Iris pigment epithelial cell (primary cell): Measurements from ENCODE around the gene CCNYL1.
"Not testable (repeated sequence)": the region's sequence is repeated elsewhere in the genome, so short reads cannot be mapped to it uniquely, and the experiment has no call there.

Experiments used
- DNase-seq: peaks from one replicate; pipeline ENCODE4 v3.0.0-alpha.2; 2011; ENCODE audit warnings: low read depth

CCNYL1 gene

GRCh38 chr2:207710814-207711740 lies at the start of gene CCNYL1:
Gene CCNYL1, plus strand, starts transcription at chr2:207711640. Its CDS starts 257 bp downstream, at chr2:207711897.
- peak; percentile 100 for DNase-seq

GRCh38 chr2:207662203-207662602 lies 49.2 kb upstream of the CCNYL1 start:
- DNase-seq: no peak

GRCh38 chr2:207663870-207664545 lies 47.4 kb upstream of the CCNYL1 start:
- DNase-seq: no peak

- DNase-seq: no peak
These were observed 40.6 kb upstream of the CCNYL1 start for GRCh38 chr2:207670887-207671286.

GRCh38 chr2:207673431-207673830 lies 38.0 kb upstream of the CCNYL1 start:
- no peak for DNase-seq

GRCh38 chr2:207674266-207674774 lies 37.1 kb upstream of the CCNYL1 start:
- DNase-seq: no peak

- DNase-seq: no peak
These were observed 36.6 kb upstream of the CCNYL1 start for GRCh38 chr2:207674826-207675225.

- peak; percentile 95 for DNase-seq
These were observed 34.5 kb upstream of the CCNYL1 start for GRCh38 chr2:207676827-207677354.

- no peak for DNase-seq
These were observed 30.0 kb upstream of the CCNYL1 start for GRCh38 chr2:207681431-207681830.

GRCh38 chr2:207682557-207682956 lies 28.9 kb upstream of the CCNYL1 start:
- no peak for DNase-seq

- no peak for DNase-seq
These were observed 28.0 kb upstream of the CCNYL1 start for GRCh38 chr2:207683438-207683837.

- DNase-seq: peak; percentile 74
These were observed 27.4 kb upstream of the CCNYL1 start for GRCh38 chr2:207683879-207684627.

- no peak for DNase-seq
These were observed 24.6 kb upstream of the CCNYL1 start for GRCh38 chr2:207686812-207687211.

- no peak for DNase-seq
These were observed 22.8 kb upstream of the CCNYL1 start for GRCh38 chr2:207688597-207688996.

- not testable (repeated sequence) for DNase-seq
These were observed 20.5 kb upstream of the CCNYL1 start for GRCh38 chr2:207690845-207691461.

GRCh38 chr2:207692206-207693065 lies 19.0 kb upstream of the CCNYL1 start:
- DNase-seq: no peak

GRCh38 chr2:207693641-207694249 lies 17.7 kb upstream of the CCNYL1 start:
- DNase-seq: no peak

- DNase-seq: peak; percentile 52
These were observed 16.6 kb upstream of the CCNYL1 start for GRCh38 chr2:207694811-207695281.

GRCh38 chr2:207695293-207695692 lies 16.1 kb upstream of the CCNYL1 start:
- DNase-seq: no peak

- DNase-seq: not testable (repeated sequence)
These were observed 14.5 kb upstream of the CCNYL1 start for GRCh38 chr2:207696911-207697310.
